HEK293T (cell line): ENCODE results near the gene OSTN.

Experiments
- CTCF ChIA-PET: fragments of 350-600 bp; formaldehyde crosslinking; extraction: SDS; loops from one replicate; lab custom pipeline; 2021; ENCODE audit warnings: antibody characterized with exemption, inconsistent platforms; lab: Yijun Ruan, JAX
- POLR2A ChIA-PET: fragments of 350-600 bp; formaldehyde crosslinking; extraction: SDS; loops from one replicate; lab custom pipeline; 2020; ENCODE audit warnings: antibody characterized with exemption, inconsistent platforms; lab: Yijun Ruan, JAX
- DNase-seq: peaks from one replicate; pipeline ENCODE4 v3.0.0; 2012; ENCODE audit warnings: mixed read lengths; ENCODE audit errors: extremely low spot score
- ARNT ChIP-seq: fragments of 450-650 bp; IDR thresholded peaks from 2 replicates; pipeline ENCODE4 v1.6.1; 2017; ENCODE audit warnings: mild to moderate bottlenecking
- BHLHE40 ChIP-seq: fragments of 450-650 bp; IDR thresholded peaks from 2 replicates; pipeline ENCODE4 v1.6.1; 2016; ENCODE audit warnings: mild to moderate bottlenecking, moderate library complexity, borderline replicate concordance
- CTBP1 ChIP-seq: fragments of 450-650 bp; IDR thresholded peaks from 2 replicates; pipeline ENCODE4 v1.6.1; 2016; ENCODE audit warnings: borderline replicate concordance
- ELF4 ChIP-seq: fragments of 450-650 bp; IDR thresholded peaks from 2 replicates; pipeline ENCODE4 v1.6.1; 2017; ENCODE audit warnings: antibody characterized with exemption
- FOXA1 ChIP-seq: fragments of 450-650 bp; IDR thresholded peaks from 2 replicates; pipeline ENCODE4 v1.6.1; 2016; ENCODE audit warnings: mild to moderate bottlenecking
- FOXK2 ChIP-seq: fragments of 450-650 bp; IDR thresholded peaks from 2 replicates; pipeline ENCODE4 v1.6.1; 2016; ENCODE audit warnings: mild to moderate bottlenecking
- FOXM1 ChIP-seq: fragments of 450-650 bp; IDR thresholded peaks from 2 replicates; pipeline ENCODE4 v1.6.1; 2017; ENCODE audit warnings: mild to moderate bottlenecking, borderline replicate concordance
- HDGF ChIP-seq: fragments of 450-650 bp; IDR thresholded peaks from 2 replicates; pipeline ENCODE4 v1.6.1; 2017; ENCODE audit warnings: antibody characterized with exemption, borderline replicate concordance
- L3MBTL2 ChIP-seq: fragments of 450-650 bp; conservative IDR thresholded peaks from 2 replicates; pipeline ENCODE4 v1.6.1; 2016; ENCODE audit warnings: mild to moderate bottlenecking
- LEF1 ChIP-seq: fragments of 450-650 bp; IDR thresholded peaks from 2 replicates; pipeline ENCODE4 v1.6.1; 2017; ENCODE audit warnings: mild to moderate bottlenecking, borderline replicate concordance
- NFRKB ChIP-seq: fragments of 450-650 bp; IDR thresholded peaks from 2 replicates; pipeline ENCODE4 v1.6.1; 2016; ENCODE audit warnings: mild to moderate bottlenecking, moderate library complexity
- SP1 ChIP-seq: fragments of 450-650 bp; IDR thresholded peaks from 2 replicates; pipeline ENCODE4 v1.6.1; 2017
- SUZ12 ChIP-seq: fragments of 450-650 bp; IDR thresholded peaks from 2 replicates; pipeline ENCODE4 v1.6.1; 2016; ENCODE audit warnings: mild to moderate bottlenecking
- TARDBP ChIP-seq: fragments of 450-650 bp; IDR thresholded peaks from 2 replicates; pipeline ENCODE4 v1.6.1; 2016
- ZNF384 ChIP-seq: fragments of 450-650 bp; IDR thresholded peaks from 2 replicates; pipeline ENCODE4 v1.6.1; 2016
- TF ChIP-seq, protein P1 (sequence below): fragments of 450-650 bp; IDR thresholded peaks from 2 replicates; pipeline ENCODE4 v1.6.1; 2016

Gene OSTN

DNA sequence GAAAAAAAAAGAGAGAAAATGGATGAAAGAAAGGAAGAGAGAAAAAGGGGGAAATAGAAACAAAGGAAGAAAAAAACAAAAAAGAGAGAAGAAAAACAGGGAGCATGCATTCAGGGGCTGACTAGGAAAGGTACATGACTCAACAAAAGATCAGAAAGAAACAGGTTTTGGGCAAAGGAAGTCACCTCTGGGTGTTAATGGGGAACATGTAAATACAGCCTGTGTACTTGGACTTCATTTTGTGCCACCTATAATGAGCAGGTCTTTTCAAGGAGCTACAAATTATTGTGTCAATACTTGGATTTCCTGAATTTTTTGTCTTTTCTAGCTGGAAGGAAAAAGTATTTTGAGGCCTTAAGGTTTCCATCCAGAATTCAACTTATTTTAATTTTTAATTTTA is 76.7 kb downstream of the OSTN start:
- ChIA-PET CTCF (interaction anchor here (0.5 to 0.6 kb wide), 2 partner anchors 14 to 480 kb away, joined by 3 read pairs; no protein-coding TSS in a partner anchor), POLR2A (no interaction called here)
- TF ChIP-seq CTBP1 = no peak
- no peak for TF ChIP-seq NFRKB
- no peak for TF ChIP-seq FOXM1
- TF ChIP-seq HDGF = no peak
- no peak for TF ChIP-seq BHLHE40
- no peak for TF ChIP-seq FOXA1
- no peak for TF ChIP-seq SP1
- no peak for TF ChIP-seq L3MBTL2
- TF ChIP-seq ELF4 = no peak
- TF ChIP-seq LEF1 = no peak
- no peak for DNase-seq

DNA sequence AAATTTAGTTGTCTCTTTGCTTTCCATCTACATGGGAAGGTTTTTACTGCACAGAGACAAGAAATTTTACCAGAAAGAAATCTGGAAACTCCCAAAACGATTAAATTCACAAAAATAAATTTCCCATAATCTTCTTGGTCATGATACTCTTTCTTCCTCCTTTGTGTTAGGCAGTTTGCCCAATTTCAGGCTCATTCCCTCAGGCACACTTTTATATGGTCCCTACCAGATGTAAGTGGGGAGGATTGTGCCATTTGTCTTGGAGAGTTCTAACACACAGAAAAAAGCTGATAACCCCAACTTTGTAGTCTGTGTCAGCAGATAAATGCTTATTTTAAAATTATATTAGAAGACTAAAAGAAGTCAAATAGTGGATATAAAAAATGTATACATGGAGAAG is 81.1 kb downstream of the OSTN start:
- POLR2A ChIA-PET = no interaction called here
- DNase-seq = no peak
- CTCF ChIA-PET = no interaction called here
- TF ChIP-seq LEF1 (no peak), FOXM1 (no peak), NFRKB (no peak), SP1 (no peak)

DNA sequence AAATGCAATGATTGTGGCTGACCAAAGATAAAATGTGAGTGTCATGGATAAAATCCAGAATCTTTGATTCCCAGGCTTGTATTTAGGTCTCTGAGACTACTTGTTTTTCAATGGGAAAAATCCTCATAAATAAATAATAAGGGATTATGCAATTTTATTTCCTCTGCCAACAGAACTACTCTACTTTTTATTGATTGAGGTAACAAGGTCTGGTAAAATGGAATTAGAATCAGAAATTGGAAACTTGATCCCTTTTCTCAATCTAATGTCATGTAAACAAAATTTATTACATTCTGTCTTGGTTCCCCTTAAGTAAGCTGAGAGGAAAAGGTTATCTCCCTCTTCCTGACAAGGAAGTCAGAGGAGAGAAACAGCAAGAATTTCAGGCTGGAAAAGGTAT is 81.8 kb downstream of the OSTN start:
- TF ChIP-seq, protein P1, sequence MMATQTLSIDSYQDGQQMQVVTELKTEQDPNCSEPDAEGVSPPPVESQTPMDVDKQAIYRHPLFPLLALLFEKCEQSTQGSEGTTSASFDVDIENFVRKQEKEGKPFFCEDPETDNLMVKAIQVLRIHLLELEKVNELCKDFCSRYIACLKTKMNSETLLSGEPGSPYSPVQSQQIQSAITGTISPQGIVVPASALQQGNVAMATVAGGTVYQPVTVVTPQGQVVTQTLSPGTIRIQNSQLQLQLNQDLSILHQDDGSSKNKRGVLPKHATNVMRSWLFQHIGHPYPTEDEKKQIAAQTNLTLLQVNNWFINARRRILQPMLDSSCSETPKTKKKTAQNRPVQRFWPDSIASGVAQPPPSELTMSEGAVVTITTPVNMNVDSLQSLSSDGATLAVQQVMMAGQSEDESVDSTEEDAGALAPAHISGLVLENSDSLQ = peak; percentile 49
- no peak for TF ChIP-seq CTBP1
- CTCF ChIA-PET = no interaction called here
- no peak for DNase-seq
- POLR2A ChIA-PET = no interaction called here

DNA sequence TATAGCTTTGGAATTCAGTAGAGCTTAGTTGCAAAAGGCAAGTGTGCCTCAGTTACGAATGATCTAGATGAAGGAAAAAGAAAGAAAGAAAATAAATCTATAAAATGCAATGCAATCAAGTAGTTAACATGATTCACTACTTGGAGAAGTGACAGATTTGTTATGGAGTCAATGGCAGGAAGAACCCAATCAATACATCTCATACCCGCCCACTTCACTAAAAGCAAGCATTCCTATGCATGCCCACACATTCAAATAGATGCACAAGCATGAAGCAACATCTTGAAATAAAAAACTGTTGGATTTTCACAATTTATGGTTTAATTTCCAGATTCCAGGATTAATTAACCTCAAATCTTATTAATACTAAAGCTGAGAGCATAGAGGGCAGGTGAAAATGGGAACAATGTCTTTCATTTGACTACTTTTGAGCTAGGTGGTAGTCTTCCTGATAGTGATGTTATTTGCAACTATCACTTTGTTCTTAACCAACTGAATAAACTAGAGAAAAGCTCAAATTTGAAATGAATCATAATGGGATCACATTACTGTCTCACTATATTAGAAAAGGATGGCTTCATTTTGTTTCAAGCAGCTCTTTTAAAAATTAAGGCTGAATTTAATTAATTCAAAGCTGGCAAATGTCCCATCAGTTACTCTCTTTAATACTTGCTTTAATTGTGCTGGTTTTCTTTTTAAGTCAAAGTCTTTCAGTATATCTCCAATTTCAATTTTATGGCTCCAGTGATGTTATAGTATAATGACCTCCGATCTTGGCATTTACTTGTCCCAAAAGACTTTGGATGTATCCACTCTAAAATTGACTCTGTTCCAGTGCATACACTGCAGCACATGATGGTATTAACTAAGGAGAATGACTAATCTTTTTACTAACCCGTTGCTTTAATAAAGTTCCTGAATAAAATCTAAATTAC is 83.5 kb downstream of the OSTN start:
- ChIA-PET POLR2A (no interaction called here), CTCF (no interaction called here)
- DNase-seq = no peak
- TF ChIP-seq ELF4 (no peak), HDGF (no peak), ZNF384 (no peak), ARNT (no peak), NFRKB (no peak), FOXM1 (no peak), CTBP1 (no peak), SP1 (no peak), FOXA1 (no peak)

DNA sequence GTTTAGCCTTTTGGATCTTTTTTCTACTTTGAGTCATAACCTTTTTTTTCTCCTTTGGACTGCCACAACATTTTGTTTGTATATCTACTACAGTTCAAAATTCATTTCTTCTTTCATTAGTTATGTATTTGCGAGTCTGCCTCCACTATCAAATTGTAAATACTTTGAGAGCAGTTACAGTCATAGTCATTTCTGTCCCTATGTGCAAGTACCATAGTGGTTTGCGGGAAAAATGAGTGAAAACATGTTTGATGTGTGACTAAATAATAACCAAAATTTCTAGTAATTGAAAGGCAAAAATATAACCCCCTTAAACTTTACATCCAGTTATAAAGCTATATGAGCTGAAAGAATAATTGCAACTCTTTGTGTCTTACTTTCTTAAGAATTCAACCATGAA is 84.4 kb downstream of the OSTN start:
- TF ChIP-seq FOXK2 (no peak), CTBP1 (no peak), SUZ12 (no peak), HDGF (no peak), ELF4 (no peak), ARNT (no peak), LEF1 (no peak), NFRKB (no peak), SP1 (no peak), FOXM1 (no peak), FOXA1 (no peak), ZNF384 (no peak), L3MBTL2 (no peak), TARDBP (no peak)
- TF ChIP-seq, protein P1 = no peak
- no peak for DNase-seq
- POLR2A ChIA-PET = no interaction called here
- CTCF ChIA-PET = no interaction called here

DNA sequence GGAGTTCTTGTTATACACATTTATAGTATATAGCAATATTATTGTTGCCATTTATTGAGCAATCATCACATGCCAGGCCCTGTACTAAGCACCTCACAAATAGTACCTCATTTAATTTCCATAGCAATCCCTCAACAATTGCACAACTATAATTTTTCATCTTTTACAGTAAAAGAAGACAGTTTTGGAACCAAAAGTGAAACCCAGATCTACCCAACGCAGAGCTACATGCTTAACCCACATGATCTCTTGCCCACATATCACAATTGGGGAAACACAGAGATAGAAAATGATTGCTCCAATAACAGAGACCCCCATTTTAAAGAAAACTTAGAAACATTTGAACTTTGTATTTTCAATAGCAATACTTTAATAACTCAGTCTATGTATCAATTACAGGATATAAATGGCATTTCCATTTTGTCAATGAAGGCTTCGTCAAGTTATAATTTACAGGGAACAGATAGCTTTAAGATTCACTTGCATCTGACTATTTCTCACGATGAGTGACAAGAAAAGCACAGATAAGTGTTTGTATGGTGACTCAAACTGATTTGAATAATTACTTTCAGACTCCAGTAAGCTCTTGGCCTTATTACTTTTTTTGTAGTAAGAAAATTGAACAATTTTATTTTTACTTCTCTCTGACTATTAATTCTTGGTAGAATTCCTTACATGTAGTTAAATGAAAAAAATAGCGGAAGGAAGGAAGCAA is 91.4 kb downstream of the OSTN start:
- POLR2A ChIA-PET = no interaction called here
- CTCF ChIA-PET = interaction anchor here (0.6 kb wide), 1 partner anchor 63 kb away, joined by 3 read pairs; no protein-coding TSS in a partner anchor
- TF ChIP-seq ELF4 (no peak), HDGF (no peak), FOXM1 (no peak), FOXA1 (no peak), LEF1 (no peak), TARDBP (no peak), SP1 (no peak), CTBP1 (no peak), L3MBTL2 (no peak), FOXK2 (no peak), BHLHE40 (no peak)
- DNase-seq = no peak
